Mesenchymal stem cell (in vitro differentiated cells and primary cell): ENCODE measurements around the gene FCGR3A.
"Not testable (repeated sequence)": the region's sequence is repeated elsewhere in the genome, so short reads cannot be mapped to it uniquely, and the experiment has no call there.

Experiments used
- DNase-seq: peaks from one replicate; pipeline ENCODE4 v3.0.0-alpha.2; 2013
- H2AFZ ChIP-seq: one replicate; pipeline ENCODE4 v1.6.1; 2013; ENCODE audit warnings: low read depth, mild to moderate bottlenecking, control low read depth, inconsistent platforms, low read length, moderate library complexity
- H2AK5ac ChIP-seq: 2 replicates; pipeline ENCODE4 v1.6.1; 2013; ENCODE audit warnings: low read length, moderate library complexity, mild to moderate bottlenecking, inconsistent platforms; ENCODE audit not compliant: severe bottlenecking
- H2BK120ac ChIP-seq: one replicate; pipeline ENCODE4 v1.6.1; 2013; ENCODE audit warnings: low read depth, mild to moderate bottlenecking, inconsistent platforms, low read length, moderate library complexity
- H2BK12ac ChIP-seq, 2 experiments: one replicate each; pipeline ENCODE4 v1.6.1; 2013; ENCODE audit warnings: inconsistent platforms in 2 of 2, low read length in 2 of 2, mild to moderate bottlenecking in 2 of 2, moderate library complexity in 2 of 2, control low read depth in 1 of 2
- H2BK15ac ChIP-seq: one replicate; pipeline ENCODE4 v1.6.1; 2013; ENCODE audit warnings: mild to moderate bottlenecking, low read depth, inconsistent platforms; ENCODE audit not compliant: poor library complexity, severe bottlenecking
- H2BK5ac ChIP-seq: 2 replicates; pipeline ENCODE4 v1.6.1; 2013; ENCODE audit warnings: low read depth, mild to moderate bottlenecking, low read length, control low read depth, inconsistent platforms; ENCODE audit not compliant: poor library complexity, severe bottlenecking
- H3K14ac ChIP-seq, 2 experiments: one replicate each; pipeline ENCODE4 v1.6.1; 2013; ENCODE audit warnings: inconsistent platforms in 2 of 2, low read length in 2 of 2, control low read depth in 1 of 2, mild to moderate bottlenecking in 1 of 2, moderate library complexity in 1 of 2
- H3K18ac ChIP-seq, 2 experiments: one replicate each; pipeline ENCODE4 v1.6.1; 2013; ENCODE audit warnings: inconsistent platforms in 2 of 2, low read length in 2 of 2, control low read depth in 1 of 2, low read depth in 1 of 2, mild to moderate bottlenecking in 1 of 2
- H3K23ac ChIP-seq, 2 experiments: one replicate each; pipeline ENCODE4 v1.6.1; 2013; ENCODE audit warnings: inconsistent platforms in 2 of 2, low read length in 2 of 2, mild to moderate bottlenecking in 2 of 2, moderate library complexity in 2 of 2, control low read depth in 1 of 2
- H3K27ac ChIP-seq: 2 replicates; pipeline ENCODE4 v1.5.1; 2013; ENCODE audit warnings: mild to moderate bottlenecking, moderate library complexity, low read length, control low read depth, inconsistent platforms; ENCODE audit not compliant: poor library complexity, severe bottlenecking
- H3K27me3 ChIP-seq, 2 experiments: 2 replicates each; pipeline versions ENCODE4 v1.6.1 to v1.7.0; 2013; ENCODE audit warnings: low read length in 2 of 2, mild to moderate bottlenecking in 2 of 2, moderate library complexity in 2 of 2, control low read depth in 1 of 2, inconsistent platforms in 1 of 2; ENCODE audit not compliant: control insufficient read depth in 1 of 2, insufficient read depth in 1 of 2
- H3K36me3 ChIP-seq, 2 experiments: 2 replicates each; pipeline versions ENCODE4 v1.6.1 to v1.7.0; 2013; ENCODE audit warnings: low read length in 2 of 2, control low read depth in 1 of 2, inconsistent platforms in 1 of 2, low read depth in 1 of 2, mild to moderate bottlenecking in 1 of 2; ENCODE audit not compliant: insufficient read depth in 2 of 2, control insufficient read depth in 1 of 2
- H3K4ac ChIP-seq, 2 experiments: one replicate each; pipeline ENCODE4 v1.6.1; 2013; ENCODE audit warnings: inconsistent platforms in 2 of 2, low read length in 2 of 2, mild to moderate bottlenecking in 2 of 2, moderate library complexity in 2 of 2, control low read depth in 1 of 2, low read depth in 1 of 2
- H3K4me1 ChIP-seq: 2 replicates; pipeline ENCODE4 v1.6.1; 2013; ENCODE audit warnings: low read depth, low read length, control low read depth; ENCODE audit not compliant: control insufficient read depth, insufficient read depth
- H3K4me2 ChIP-seq: 2 replicates; pipeline ENCODE4 v1.6.1; 2013; ENCODE audit warnings: low read length, mild to moderate bottlenecking, inconsistent platforms; ENCODE audit not compliant: poor library complexity, severe bottlenecking
- H3K4me3 ChIP-seq, 2 experiments: 2 replicates each; pipeline versions ENCODE4 v1.5.1 to v1.7.0; 2013; ENCODE audit warnings: low read length in 2 of 2, mild to moderate bottlenecking in 2 of 2, control low read depth in 1 of 2, low read depth in 1 of 2; ENCODE audit not compliant: insufficient read depth in 1 of 2
- H3K79me1 ChIP-seq: replicated peaks from 2 replicates; pipeline ENCODE4 v1.6.1; 2013; ENCODE audit warnings: mild to moderate bottlenecking, control low read depth, low read length, inconsistent platforms; ENCODE audit not compliant: poor library complexity, severe bottlenecking
- H3K9ac ChIP-seq: 2 replicates; pipeline ENCODE4 v1.7.0; 2013; ENCODE audit warnings: mild to moderate bottlenecking, low read length, moderate library complexity
- H3K9me3 ChIP-seq: 2 replicates; pipeline ENCODE4 v1.7.0; 2013; ENCODE audit warnings: mild to moderate bottlenecking, low read length; ENCODE audit not compliant: control insufficient read depth
- H4K8ac ChIP-seq: one replicate; pipeline ENCODE4 v1.6.1; 2013; ENCODE audit warnings: inconsistent platforms, mild to moderate bottlenecking, low read length, moderate library complexity
- H4K91ac ChIP-seq: one replicate; pipeline ENCODE4 v1.6.1; 2013; ENCODE audit warnings: mild to moderate bottlenecking, low read length, inconsistent platforms
- WGBS: methylation state at CpG from one replicate; pipeline ENCODE4 v1.1.7; 2013; ENCODE audit warnings: mixed read lengths; 5-methylcytosine and 5-hydroxymethylcytosine counted together

Gene FCGR3A

GRCh38 chr1:161556990-161557389 lies 7.4 kb upstream of the FCGR3A start:
- not testable (repeated sequence) for H3K4me3 ChIP-seq, H3K18ac ChIP-seq, H2BK12ac ChIP-seq, H2BK120ac ChIP-seq, H3K9me3 ChIP-seq, H2AFZ ChIP-seq, H2BK15ac ChIP-seq, H3K27ac ChIP-seq, H3K4me2 ChIP-seq, H3K23ac ChIP-seq, H3K36me3 ChIP-seq, H2AK5ac ChIP-seq, H3K9ac ChIP-seq, H3K4me1 ChIP-seq, H3K14ac ChIP-seq, H2BK5ac ChIP-seq, H3K27me3 ChIP-seq, H4K91ac ChIP-seq, DNase-seq, H3K4ac ChIP-seq, H3K79me1 ChIP-seq, H4K8ac ChIP-seq
- no CpG with 5 or more reads among the region's 2 CpGs for WGBS

- H4K8ac ChIP-seq, H3K4me3 ChIP-seq, H3K14ac ChIP-seq, H3K27ac ChIP-seq, H2BK12ac ChIP-seq, DNase-seq, H2AFZ ChIP-seq, H3K79me1 ChIP-seq, H2BK120ac ChIP-seq, H3K4me1 ChIP-seq, H3K23ac ChIP-seq, H3K36me3 ChIP-seq, H3K9me3 ChIP-seq, H2AK5ac ChIP-seq, H3K27me3 ChIP-seq, H3K4ac ChIP-seq, H3K4me2 ChIP-seq, H2BK15ac ChIP-seq, H3K9ac ChIP-seq, H2BK5ac ChIP-seq, H3K18ac ChIP-seq: not testable (repeated sequence)
- 85% methylated on average over 2 of the region's 3 CpGs for WGBS
- peak overlapping the region; percentile 68 for H4K91ac ChIP-seq
Observed at GRCh38 chr1:161556143-161556542, 6.5 kb upstream of the FCGR3A start.

GRCh38 chr1:161554815-161555417 lies 5.3 kb upstream of the FCGR3A start:
- not testable (repeated sequence) for H2AFZ ChIP-seq, H4K8ac ChIP-seq, H4K91ac ChIP-seq, H3K18ac ChIP-seq, H3K4me2 ChIP-seq, H2BK12ac ChIP-seq, H2AK5ac ChIP-seq, H3K9me3 ChIP-seq, H2BK120ac ChIP-seq, H3K79me1 ChIP-seq, H3K27me3 ChIP-seq, H3K4me3 ChIP-seq, H3K4ac ChIP-seq, H3K23ac ChIP-seq, H2BK5ac ChIP-seq, H3K27ac ChIP-seq, H3K36me3 ChIP-seq, H2BK15ac ChIP-seq, H3K14ac ChIP-seq, H3K4me1 ChIP-seq
- H3K9ac ChIP-seq: peak overlapping the region; percentile 53
- no CpG with 5 or more reads among the region's 1 CpG for WGBS
- peak; percentile 79 for DNase-seq

- H3K14ac ChIP-seq, DNase-seq, H2AK5ac ChIP-seq, H3K27ac ChIP-seq, H3K18ac ChIP-seq, H2BK120ac ChIP-seq, H4K8ac ChIP-seq, H3K4ac ChIP-seq, H2AFZ ChIP-seq, H3K4me3 ChIP-seq, H2BK15ac ChIP-seq, H3K4me1 ChIP-seq, H3K23ac ChIP-seq, H2BK5ac ChIP-seq, H2BK12ac ChIP-seq, H3K36me3 ChIP-seq, H3K27me3 ChIP-seq, H4K91ac ChIP-seq, H3K4me2 ChIP-seq, H3K9me3 ChIP-seq, H3K79me1 ChIP-seq: not testable (repeated sequence)
- no CpG with 5 or more reads among the region's 3 CpGs for WGBS
- H3K9ac ChIP-seq: peak overlapping the region; percentile 53
Observed at GRCh38 chr1:161554340-161554739, 4.7 kb upstream of the FCGR3A start.
